GM06990 (cell line): ENCODE data around the gene GPR55.

Experiments
- DNase-seq: peaks from one replicate; pipeline ENCODE4 v3.0.0-alpha.2; 2011; ENCODE audit not compliant: insufficient read length; ENCODE audit errors: extremely low read depth
- H3K27me3 ChIP-seq: replicated peaks from 2 replicates; pipeline ENCODE4 v1.6.0; 2011; ENCODE audit warnings: low read length; ENCODE audit not compliant: control insufficient read depth, insufficient read depth
- H3K36me3 ChIP-seq: 2 replicates; pipeline ENCODE4 v1.5.1; 2011; ENCODE audit warnings: low read length; ENCODE audit not compliant: control insufficient read depth, insufficient read depth
- H3K4me3 ChIP-seq: replicated peaks from 2 replicates; pipeline ENCODE4 v1.5.1; 2011; ENCODE audit warnings: low read depth, mild to moderate bottlenecking, control low read depth, low read length
- CTCF ChIP-seq: IDR thresholded peaks from 2 replicates; pipeline ENCODE4 v1.5.1; 2011; ENCODE audit warnings: low read length, control low read depth, mild to moderate bottlenecking, inconsistent platforms; ENCODE audit not compliant: insufficient read depth, poor library complexity, severe bottlenecking

Gene GPR55

GRCh38 chr2:230919240-230919639 lies 5.8 kb downstream of the GPR55 start:
- no peaks in the 10 kb centered on the region; the same call in 1 of the 2 replicates for H3K36me3 ChIP-seq
- DNase-seq: no peak
- peak overlapping the region; percentile 38; the same call in 1 of the 2 replicates for H3K4me3 ChIP-seq
- no peaks in the 10 kb centered on the region for H3K27me3 ChIP-seq
- TF ChIP-seq CTCF: no peak

- no peak for DNase-seq
- H3K4me3 ChIP-seq: no peak overlapping the region
- H3K36me3 ChIP-seq: peaks cover 2% of the 10 kb centered on the region
- H3K27me3 ChIP-seq: no peaks in the 10 kb centered on the region
- TF ChIP-seq CTCF: no peak
Measured at GRCh38 chr2:230916218-230916617, 8.8 kb downstream of the GPR55 start.

- no peak for DNase-seq
- H3K27me3 ChIP-seq: no peaks in the 10 kb centered on the region
- H3K36me3 ChIP-seq: peaks cover 6% of the 10 kb centered on the region
- no peak overlapping the region for H3K4me3 ChIP-seq
- TF ChIP-seq CTCF: no peak
Measured at GRCh38 chr2:230915319-230915718, 9.7 kb downstream of the GPR55 start.

GRCh38 chr2:230914886-230915285 lies 10.2 kb downstream of the GPR55 start:
- no peak for TF ChIP-seq CTCF
- DNase-seq: no peak
- H3K27me3 ChIP-seq: no peaks in the 10 kb centered on the region

GRCh38 chr2:230913406-230914143 lies 11.5 kb downstream of the GPR55 start:
- DNase-seq: no peak
- peak; percentile 70 for TF ChIP-seq CTCF
- Histone ChIP-seq H3K4me3 (no peak overlapping the region), H3K27me3 (no peaks in the 10 kb centered on the region), H3K36me3 (peaks cover 21% of the 10 kb centered on the region)

More at GRCh38 chr2:230914886-230915285, 10.2 kb downstream of the GPR55 start:
- Histone ChIP-seq H3K36me3 (peaks cover 11% of the 10 kb centered on the region), H3K4me3 (no peak overlapping the region)
